ENCODE data around the gene C2CD4A.

GRCh38 chr15:62059108-62059815, 7.5 kb upstream of the C2CD4A start:
- TF ChIP-seq, protein P1, sequence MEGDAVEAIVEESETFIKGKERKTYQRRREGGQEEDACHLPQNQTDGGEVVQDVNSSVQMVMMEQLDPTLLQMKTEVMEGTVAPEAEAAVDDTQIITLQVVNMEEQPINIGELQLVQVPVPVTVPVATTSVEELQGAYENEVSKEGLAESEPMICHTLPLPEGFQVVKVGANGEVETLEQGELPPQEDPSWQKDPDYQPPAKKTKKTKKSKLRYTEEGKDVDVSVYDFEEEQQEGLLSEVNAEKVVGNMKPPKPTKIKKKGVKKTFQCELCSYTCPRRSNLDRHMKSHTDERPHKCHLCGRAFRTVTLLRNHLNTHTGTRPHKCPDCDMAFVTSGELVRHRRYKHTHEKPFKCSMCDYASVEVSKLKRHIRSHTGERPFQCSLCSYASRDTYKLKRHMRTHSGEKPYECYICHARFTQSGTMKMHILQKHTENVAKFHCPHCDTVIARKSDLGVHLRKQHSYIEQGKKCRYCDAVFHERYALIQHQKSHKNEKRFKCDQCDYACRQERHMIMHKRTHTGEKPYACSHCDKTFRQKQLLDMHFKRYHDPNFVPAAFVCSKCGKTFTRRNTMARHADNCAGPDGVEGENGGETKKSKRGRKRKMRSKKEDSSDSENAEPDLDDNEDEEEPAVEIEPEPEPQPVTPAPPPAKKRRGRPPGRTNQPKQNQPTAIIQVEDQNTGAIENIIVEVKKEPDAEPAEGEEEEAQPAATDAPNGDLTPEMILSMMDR (IDR thresholded peaks at IDR 0.05 in 8 of 11, conservative IDR thresholded peaks at IDR 0.05 in 3 of 11): peak in 2 of 11 experiments; percentile 9 to 18
- no peak for TF ChIP-seq POLR2AphosphoS5 (IDR thresholded peaks at IDR 0.05)
